ENCODE measurements around the gene DCLK3.

DCLK3 gene

GRCh38 chr3:36771931-36772330 lies 7.6 kb upstream of the DCLK3 start:
- no peak for TF ChIP-seq CTCF (IDR thresholded peaks at IDR 0.05; ENCODE audit: control insufficient read depth, insufficient read depth, low read depth, low read length, missing control alignments)
- no peak for DNase-seq (ENCODE audit: low read depth)
- no peak overlapping the region for H3K4me3 ChIP-seq (ENCODE audit: control insufficient read depth, low read depth, low read length)

- no peak for DNase-seq (ENCODE audit: low read depth)
- no peak overlapping the region for H3K4me3 ChIP-seq (ENCODE audit: control insufficient read depth, low read depth, low read length)
- no peak for TF ChIP-seq CTCF (IDR thresholded peaks at IDR 0.05; ENCODE audit: control insufficient read depth, insufficient read depth, low read depth, low read length, missing control alignments)
Measured at GRCh38 chr3:36769926-36770325, 5.6 kb upstream of the DCLK3 start.

- no peak for TF ChIP-seq CTCF (IDR thresholded peaks at IDR 0.05; ENCODE audit: control insufficient read depth, insufficient read depth, low read depth, low read length, missing control alignments)
- H3K4me3 ChIP-seq (ENCODE audit: control insufficient read depth, low read depth, low read length), result no peak overlapping the region
- no peak for DNase-seq (ENCODE audit: low read depth)
Measured at GRCh38 chr3:36765104-36765503, 751 bp upstream of the DCLK3 start.

- DNase-seq (ENCODE audit: low read depth), result no peak
- TF ChIP-seq CTCF (IDR thresholded peaks at IDR 0.05; ENCODE audit: control insufficient read depth, insufficient read depth, low read depth, low read length, missing control alignments), result no peak
- no peak overlapping the region for H3K4me3 ChIP-seq (ENCODE audit: control insufficient read depth, low read depth, low read length)
Measured at GRCh38 chr3:36764704-36765038, 318 bp upstream of the DCLK3 start.

- no peak for TF ChIP-seq CTCF (IDR thresholded peaks at IDR 0.05; ENCODE audit: control insufficient read depth, insufficient read depth, low read depth, low read length, missing control alignments)
- H3K4me3 ChIP-seq (ENCODE audit: control insufficient read depth, low read depth, low read length), result no peak overlapping the region
- no peak for DNase-seq (ENCODE audit: low read depth)
Measured at GRCh38 chr3:36762918-36763849, 1.2 kb downstream of the DCLK3 start.

GRCh38 chr3:36761779-36762178 lies 2.6 kb downstream of the DCLK3 start:
- DNase-seq (ENCODE audit: low read depth), result no peak
- no peak overlapping the region for H3K4me3 ChIP-seq (ENCODE audit: control insufficient read depth, low read depth, low read length)
- no peak for TF ChIP-seq CTCF (IDR thresholded peaks at IDR 0.05; ENCODE audit: control insufficient read depth, insufficient read depth, low read depth, low read length, missing control alignments)
